GM12878 (cell line): Measurements from ENCODE around the gene FAM171A1.

ENCODE experiments used
- CBFB ChIP-seq: IDR thresholded peaks from 2 replicates; pipeline ENCODE4 v1.6.1; 2016; ENCODE audit warnings: antibody characterized with exemption, low read depth
- CHD4 ChIP-seq: fragments of 200-600 bp; sonication (generic); IDR thresholded peaks from 2 replicates; pipeline ENCODE4 v1.6.1; 2016; ENCODE audit warnings: mild to moderate bottlenecking
- TF ChIP-seq, protein P1 (sequence below): IDR thresholded peaks from 2 replicates; pipeline ENCODE4 v1.6.1; 2012; ENCODE audit warnings: mild to moderate bottlenecking, low read depth, low read length
- TF ChIP-seq, protein P2 (sequence below), 3 experiments: IDR thresholded peaks in 2 of 3; conservative IDR thresholded peaks in 1 of 3; 2 replicates each; pipeline ENCODE4 v1.5.1; 2011; ENCODE audit warnings: low read depth in 3 of 3, low read length in 3 of 3, mild to moderate bottlenecking in 3 of 3, control low read depth in 2 of 3, moderate library complexity in 2 of 3, inconsistent platforms in 1 of 3, mixed read lengths in 1 of 3; ENCODE audit not compliant: control insufficient read depth in 2 of 3, insufficient read depth in 1 of 3; ENCODE audit errors: extremely low read depth in 1 of 3

DNA sequence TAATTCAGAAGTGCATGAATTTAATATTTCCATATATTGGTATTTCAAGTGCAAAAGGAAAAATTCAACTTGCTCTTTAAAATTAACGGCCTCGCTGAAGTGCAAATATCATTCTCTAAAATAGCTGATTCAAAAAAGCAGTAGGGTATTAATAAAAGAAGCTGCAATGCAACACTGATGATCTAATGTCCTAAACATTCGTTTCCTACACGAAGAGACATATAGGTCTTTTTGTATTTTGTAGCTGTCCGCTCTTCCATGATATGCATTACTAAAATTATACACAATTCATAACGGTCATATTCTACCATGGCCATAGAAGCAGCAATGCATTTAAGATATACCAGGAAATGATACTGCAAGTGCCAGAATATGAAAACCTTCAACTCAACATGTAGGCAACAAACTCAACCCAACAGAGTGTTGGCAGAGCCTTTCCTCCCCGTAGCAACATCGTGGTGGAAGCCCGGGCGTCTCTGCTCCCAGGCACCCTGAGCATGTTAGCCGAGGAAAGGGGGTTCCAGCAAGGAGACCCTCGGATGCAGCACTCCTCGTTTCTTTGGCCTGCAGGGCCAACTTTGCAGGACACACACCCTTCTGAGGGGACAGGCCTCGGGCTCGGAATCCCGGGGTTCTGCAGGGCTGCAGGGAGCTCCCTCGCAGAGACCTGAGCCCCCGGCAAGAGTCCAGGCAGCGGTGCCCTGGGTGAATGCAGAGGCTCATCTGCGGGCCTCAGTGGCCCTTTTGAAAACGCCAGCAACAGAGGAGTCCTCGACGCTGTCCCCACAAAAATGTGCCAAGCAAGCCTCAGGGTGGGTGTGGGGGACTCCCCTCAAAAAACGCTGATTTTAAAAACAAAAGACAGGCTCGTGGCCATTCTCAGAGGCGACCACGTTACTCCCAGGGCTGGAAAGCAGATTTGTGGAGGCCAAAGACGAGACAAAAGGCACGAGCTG is 1.6 kb downstream of the FAM171A1 start:
- TF ChIP-seq, protein P1, sequence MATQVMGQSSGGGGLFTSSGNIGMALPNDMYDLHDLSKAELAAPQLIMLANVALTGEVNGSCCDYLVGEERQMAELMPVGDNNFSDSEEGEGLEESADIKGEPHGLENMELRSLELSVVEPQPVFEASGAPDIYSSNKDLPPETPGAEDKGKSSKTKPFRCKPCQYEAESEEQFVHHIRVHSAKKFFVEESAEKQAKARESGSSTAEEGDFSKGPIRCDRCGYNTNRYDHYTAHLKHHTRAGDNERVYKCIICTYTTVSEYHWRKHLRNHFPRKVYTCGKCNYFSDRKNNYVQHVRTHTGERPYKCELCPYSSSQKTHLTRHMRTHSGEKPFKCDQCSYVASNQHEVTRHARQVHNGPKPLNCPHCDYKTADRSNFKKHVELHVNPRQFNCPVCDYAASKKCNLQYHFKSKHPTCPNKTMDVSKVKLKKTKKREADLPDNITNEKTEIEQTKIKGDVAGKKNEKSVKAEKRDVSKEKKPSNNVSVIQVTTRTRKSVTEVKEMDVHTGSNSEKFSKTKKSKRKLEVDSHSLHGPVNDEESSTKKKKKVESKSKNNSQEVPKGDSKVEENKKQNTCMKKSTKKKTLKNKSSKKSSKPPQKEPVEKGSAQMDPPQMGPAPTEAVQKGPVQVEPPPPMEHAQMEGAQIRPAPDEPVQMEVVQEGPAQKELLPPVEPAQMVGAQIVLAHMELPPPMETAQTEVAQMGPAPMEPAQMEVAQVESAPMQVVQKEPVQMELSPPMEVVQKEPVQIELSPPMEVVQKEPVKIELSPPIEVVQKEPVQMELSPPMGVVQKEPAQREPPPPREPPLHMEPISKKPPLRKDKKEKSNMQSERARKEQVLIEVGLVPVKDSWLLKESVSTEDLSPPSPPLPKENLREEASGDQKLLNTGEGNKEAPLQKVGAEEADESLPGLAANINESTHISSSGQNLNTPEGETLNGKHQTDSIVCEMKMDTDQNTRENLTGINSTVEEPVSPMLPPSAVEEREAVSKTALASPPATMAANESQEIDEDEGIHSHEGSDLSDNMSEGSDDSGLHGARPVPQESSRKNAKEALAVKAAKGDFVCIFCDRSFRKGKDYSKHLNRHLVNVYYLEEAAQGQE: no peak
- TF ChIP-seq, protein P2, sequence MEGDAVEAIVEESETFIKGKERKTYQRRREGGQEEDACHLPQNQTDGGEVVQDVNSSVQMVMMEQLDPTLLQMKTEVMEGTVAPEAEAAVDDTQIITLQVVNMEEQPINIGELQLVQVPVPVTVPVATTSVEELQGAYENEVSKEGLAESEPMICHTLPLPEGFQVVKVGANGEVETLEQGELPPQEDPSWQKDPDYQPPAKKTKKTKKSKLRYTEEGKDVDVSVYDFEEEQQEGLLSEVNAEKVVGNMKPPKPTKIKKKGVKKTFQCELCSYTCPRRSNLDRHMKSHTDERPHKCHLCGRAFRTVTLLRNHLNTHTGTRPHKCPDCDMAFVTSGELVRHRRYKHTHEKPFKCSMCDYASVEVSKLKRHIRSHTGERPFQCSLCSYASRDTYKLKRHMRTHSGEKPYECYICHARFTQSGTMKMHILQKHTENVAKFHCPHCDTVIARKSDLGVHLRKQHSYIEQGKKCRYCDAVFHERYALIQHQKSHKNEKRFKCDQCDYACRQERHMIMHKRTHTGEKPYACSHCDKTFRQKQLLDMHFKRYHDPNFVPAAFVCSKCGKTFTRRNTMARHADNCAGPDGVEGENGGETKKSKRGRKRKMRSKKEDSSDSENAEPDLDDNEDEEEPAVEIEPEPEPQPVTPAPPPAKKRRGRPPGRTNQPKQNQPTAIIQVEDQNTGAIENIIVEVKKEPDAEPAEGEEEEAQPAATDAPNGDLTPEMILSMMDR (IDR thresholded peaks at IDR 0.05 in 2 of 3, conservative IDR thresholded peaks at IDR 0.05 in 1 of 3; ENCODE audit: control insufficient read depth in 2 of 3, extremely low read depth in 1 of 3, insufficient read depth in 1 of 3, low read depth in 3 of 3, low read length in 3 of 3): no peak
- no peak for TF ChIP-seq CHD4
- TF ChIP-seq CBFB: no peak
